T-cell (primary cell): ENCODE results near the gene ZCCHC9. TPM values are rescaled to one million over a fixed set of nuclear protein-coding genes. Genes with fewer than 3 reads are reported as not detected.
"Not testable (repeated sequence)": the region's sequence is repeated elsewhere in the genome, so short reads cannot be mapped to it uniquely, and the experiment has no call there.

Experiments
- ATAC-seq, 4 experiments: fragments of 200-7000 bp in 3 of 4; fragments of 150-1000 bp in 1 of 4; cut with Tn5 transposase; replicated peaks in 1 of 4; 1 replicate in 3 of 4; 2 replicates in 1 of 4; pipeline ENCODE4 v1.10.0; 2021; ENCODE audit warnings: moderate library complexity in 3 of 4, mild to moderate bottlenecking in 2 of 4, moderate number of reproducible peaks in 1 of 4
- CTCF ChIA-PET, 2 donors: fragments of 300-600 bp; sonication (Branson Sonifier 250); formaldehyde crosslinking; loops; one replicate each; lab custom pipeline; 2022; ENCODE audit warnings: antibody characterized with exemption in 2 of 2; lab: Charles Lee
- POLR2A ChIA-PET, 2 donors: fragments of 300-600 bp; sonication (Branson Sonifier 250); formaldehyde crosslinking; loops; one replicate each; lab custom pipeline; 2022; ENCODE audit warnings: antibody characterized with exemption in 2 of 2; lab: Charles Lee
- DNase-seq, 35 experiments: peaks; one replicate each; pipeline versions ENCODE4 v3.0.0 to v3.0.0-alpha.2; 2013 to 2023
- H3K27ac ChIP-seq: one replicate; pipeline ENCODE4 v1.5.1; 2013; ENCODE audit warnings: low read length
- H3K27me3 ChIP-seq, 2 experiments: replicated peaks in 1 of 2; 1 replicate in 1 of 2; 2 replicates in 1 of 2; pipeline versions ENCODE4 v1.6.1 to v1.7.0; 2013; ENCODE audit warnings: low read length in 1 of 2, mixed read lengths in 1 of 2; ENCODE audit not compliant: control insufficient read depth in 2 of 2, insufficient read depth in 2 of 2; ENCODE audit errors: extremely low read depth in 1 of 2
- H3K36me3 ChIP-seq, 2 donors: 1 replicate in 1 of 2; 2 replicates in 1 of 2; pipeline versions ENCODE4 v1.6.1 to v1.7.0; 2013; ENCODE audit warnings: low read length in 1 of 2; ENCODE audit not compliant: control insufficient read depth in 2 of 2, insufficient read depth in 1 of 2; ENCODE audit errors: extremely low read depth in 1 of 2
- H3K4me1 ChIP-seq, 2 experiments: 1 replicate in 1 of 2; 2 replicates in 1 of 2; pipeline versions ENCODE4 v1.6.1 to v1.7.0; 2013; ENCODE audit warnings: low read length in 2 of 2, mixed read lengths in 1 of 2; ENCODE audit not compliant: insufficient read depth in 2 of 2, control insufficient read depth in 1 of 2; ENCODE audit errors: extremely low read depth in 1 of 2
- H3K4me3 ChIP-seq, 2 donors: 1 replicate in 1 of 2; 2 replicates in 1 of 2; pipeline versions ENCODE4 v1.5.1 to v1.7.0; 2013; ENCODE audit warnings: mild to moderate bottlenecking in 2 of 2, low read length in 1 of 2, moderate library complexity in 1 of 2; ENCODE audit not compliant: control insufficient read depth in 1 of 2; ENCODE audit errors: extremely low read depth in 1 of 2
- H3K9me3 ChIP-seq: 2 replicates; pipeline ENCODE4 v1.7.0; 2013
- H3K27ac Mint-ChIP-seq, 2 donors: one replicate each; pipeline ENCODE4 v1.8.0; 2020 to 2021; ENCODE audit warnings: mild to moderate bottlenecking in 2 of 2, mixed read lengths in 2 of 2
- H3K27me3 Mint-ChIP-seq, 2 donors: one replicate each; pipeline ENCODE4 v1.8.0; 2021 to 2022; ENCODE audit warnings: mixed read lengths in 2 of 2
- H3K36me3 Mint-ChIP-seq: one replicate; pipeline ENCODE4 v1.8.0; 2021; ENCODE audit warnings: mixed read lengths
- H3K4me1 Mint-ChIP-seq, 3 donors: one replicate each; pipeline ENCODE4 v1.8.0; 2020 to 2022; ENCODE audit warnings: mixed read lengths in 3 of 3, mild to moderate bottlenecking in 1 of 3
- H3K4me3 Mint-ChIP-seq, 3 donors: one replicate each; pipeline ENCODE4 v1.8.0; 2020 to 2022; ENCODE audit warnings: mild to moderate bottlenecking in 3 of 3, mixed read lengths in 3 of 3, moderate library complexity in 3 of 3
- H3K9me3 Mint-ChIP-seq, 3 donors: one replicate each; pipeline ENCODE4 v1.8.0; 2020 to 2022; ENCODE audit warnings: mixed read lengths in 3 of 3
- WGBS: methylation state at CpG from one replicate; pipeline ENCODE4 v1.1.5; 2013; ENCODE audit warnings: missing lambda C conversion rate; ENCODE audit not compliant: insufficient coverage; 5-methylcytosine and 5-hydroxymethylcytosine counted together
- total RNA-seq, 35 experiments: library from RNA in 6 of 35; stranded (reverse) in 6 of 35; fragments of 120-200 nt in 1 of 35; gene quantifications; one replicate each; pipeline versions ENCODE4 v1.2.1 to v1.2.4 and lab custom pipeline; 2013 to 2026

ZCCHC9 gene
- total RNA-seq, 5 donors from 2014 or later (not counting 1 experiment from before 2014, with no cell fraction given) = 15.9 to 25.7 (median 22.3) TPM

DNA sequence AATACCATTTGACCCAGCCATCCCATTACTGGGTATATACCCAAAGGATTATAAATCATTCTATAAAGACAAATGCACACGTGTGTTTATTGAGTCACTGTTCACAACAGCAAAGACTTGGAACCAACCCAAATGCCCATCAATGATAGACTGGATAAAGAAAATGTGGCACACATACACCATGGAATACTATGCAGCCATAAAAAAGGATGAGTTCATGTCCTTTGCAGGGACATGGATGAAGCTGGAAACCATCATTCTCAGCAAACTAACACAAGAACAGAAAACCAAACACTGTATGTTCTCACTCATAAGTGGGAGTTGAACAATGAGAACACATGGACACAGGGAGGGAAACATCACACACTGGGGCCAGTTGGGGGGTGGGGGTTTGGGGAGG is 38.6 kb upstream of the ZCCHC9 start:
- H3K4me1 ChIP-seq, H3K4me3 Mint-ChIP-seq, DNase-seq, H3K27me3 Mint-ChIP-seq, CTCF ChIA-PET, H3K27ac ChIP-seq, POLR2A ChIA-PET, H3K9me3 ChIP-seq, H3K27ac Mint-ChIP-seq, H3K4me3 ChIP-seq, ATAC-seq, H3K27me3 ChIP-seq, H3K36me3 ChIP-seq: not testable (repeated sequence)
- H3K4me1 Mint-ChIP-seq = peaks cover 0 to 16% (median 0%) of the 10 kb centered on the region in 3 donors
- H3K9me3 Mint-ChIP-seq = peaks cover 12 to 37% (median 20%) of the 10 kb centered on the region in 3 donors
- H3K36me3 Mint-ChIP-seq = peaks cover 72% of the 10 kb centered on the region
- no CpG with 5 or more reads among the region's 1 CpG for WGBS

DNA sequence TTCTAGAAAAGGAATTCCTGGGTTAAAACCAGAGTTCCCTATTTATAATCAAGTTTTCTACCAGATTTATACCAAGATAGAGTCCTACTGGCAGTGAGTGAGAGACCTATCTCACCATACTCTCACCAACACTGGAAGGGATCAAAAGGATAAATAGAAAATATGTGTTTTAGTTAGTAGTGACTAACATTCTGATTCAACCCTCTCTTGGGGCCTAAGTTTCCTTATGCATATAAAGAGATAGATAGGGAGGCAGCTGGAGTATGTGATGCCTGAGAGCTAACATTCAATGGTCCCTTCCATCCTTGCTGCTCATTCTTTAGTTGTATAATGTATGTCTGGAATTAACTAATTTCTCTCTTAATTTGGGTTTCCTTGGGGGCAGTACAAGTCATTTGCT is 36.3 kb upstream of the ZCCHC9 start:
- Histone ChIP-seq H3K36me3 (no peaks in the 10 kb centered on the region), H3K4me1 (no peaks in the 10 kb centered on the region), H3K4me3 (no peak overlapping the region), H3K9me3 (peaks cover 5% of the 10 kb centered on the region), H3K27me3 (no peaks in the 10 kb centered on the region), H3K27ac (no peak overlapping the region)
- no peak overlapping the region for H3K4me3 Mint-ChIP-seq
- CTCF ChIA-PET = no interaction called here
- peaks cover 58% of the 10 kb centered on the region for H3K36me3 Mint-ChIP-seq
- ATAC-seq (no peak), DNase-seq (no peak)
- H3K27ac Mint-ChIP-seq = no peak overlapping the region
- H3K27me3 Mint-ChIP-seq = no peaks in the 10 kb centered on the region
- POLR2A ChIA-PET = no interaction called here
- peaks cover 4 to 16% (median 9%) of the 10 kb centered on the region in 3 donors for H3K4me1 Mint-ChIP-seq
- H3K9me3 Mint-ChIP-seq = peaks cover 7 to 32% (median 15%) of the 10 kb centered on the region in 3 donors

DNA sequence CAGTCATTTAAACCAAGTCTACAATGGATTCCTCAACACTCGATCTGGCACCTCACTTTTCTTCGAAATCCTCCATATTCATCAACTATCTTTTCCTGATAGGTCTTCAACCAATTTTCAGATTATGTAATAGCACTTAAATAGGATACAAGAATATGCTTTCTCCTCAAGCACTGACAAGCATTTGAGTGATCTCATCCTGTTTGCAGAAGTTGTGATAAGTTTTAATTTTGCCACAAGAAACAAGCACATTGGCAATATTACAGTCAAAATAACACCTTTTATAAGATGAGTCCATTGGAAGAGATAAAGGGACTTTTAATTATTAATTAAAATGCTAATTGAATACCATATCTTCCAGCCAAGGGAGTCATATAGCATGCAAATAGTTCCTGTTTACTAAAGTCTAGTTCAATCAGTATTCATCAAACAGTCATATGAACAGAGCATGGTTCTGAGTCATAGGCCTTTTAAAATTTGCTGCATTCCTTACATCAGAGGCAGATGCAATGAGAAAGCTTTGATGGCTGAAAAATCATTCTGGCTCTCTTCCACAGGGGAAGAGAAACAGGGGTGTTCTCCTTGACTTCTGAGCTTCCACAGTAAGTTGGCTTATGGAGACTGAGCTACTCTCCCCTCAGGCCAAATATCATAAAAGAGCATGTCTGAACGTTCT is 32.7 kb upstream of the ZCCHC9 start:
- no peak overlapping the region for H3K27ac Mint-ChIP-seq
- WGBS = 88% methylated on average over 1 of the region's 3 CpGs

DNA sequence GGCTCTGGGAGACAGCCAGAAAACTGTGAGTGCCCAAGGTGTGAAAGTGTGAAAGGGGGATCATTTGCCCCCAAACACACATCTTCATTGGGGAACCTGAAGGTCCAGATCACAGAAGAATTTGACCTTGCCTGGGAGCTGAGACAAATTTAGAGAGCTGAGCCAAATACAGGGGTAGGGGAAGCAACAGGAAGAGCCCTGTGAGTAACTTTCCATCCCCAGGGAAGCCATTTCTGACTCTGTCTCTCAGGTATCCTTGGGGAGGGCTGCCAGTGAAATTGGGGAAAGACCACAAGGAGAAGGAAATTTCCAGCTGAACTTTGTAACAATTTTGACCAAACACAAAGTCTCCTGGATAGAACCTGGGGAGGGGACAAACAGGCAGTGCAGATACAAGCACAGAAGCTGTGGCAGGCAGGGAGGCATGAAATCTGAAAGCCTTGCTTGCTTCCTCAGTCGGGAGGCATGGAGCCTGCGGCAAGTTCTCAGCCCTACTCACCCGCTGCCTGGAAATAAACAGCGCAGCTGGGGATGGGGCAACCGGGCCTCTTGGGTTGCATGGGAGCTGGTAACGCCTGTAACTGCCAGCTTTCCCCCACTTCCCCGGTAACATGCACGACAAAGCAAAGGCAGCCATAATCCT is 31.5 kb upstream of the ZCCHC9 start:
- Histone ChIP-seq H3K36me3 (no peaks in the 10 kb centered on the region), H3K27ac (no peak overlapping the region), H3K4me1 (no peaks in the 10 kb centered on the region), H3K9me3 (no peaks in the 10 kb centered on the region), H3K27me3 (no peaks in the 10 kb centered on the region), H3K4me3 (no peak overlapping the region)
- POLR2A ChIA-PET = no interaction called here
- 95% methylated on average over 7 of the region's 8 CpGs for WGBS
- Mint-ChIP-seq H3K36me3 (peaks cover 58% of the 10 kb centered on the region), H3K27ac (no peak overlapping the region), H3K4me3 (no peak overlapping the region), H3K9me3 (peaks cover 19 to 34% (median 21%) of the 10 kb centered on the region in 3 donors), H3K4me1 (peaks cover 8 to 36% (median 16%) of the 10 kb centered on the region in 3 donors), H3K27me3 (no peaks in the 10 kb centered on the region)
- DNase-seq = no peak
- ATAC-seq = no peak
- CTCF ChIA-PET = interaction anchor here in 1 of 2 donors (0.6 kb wide), 1 partner anchor 41 kb away, joined by 3 read pairs; no protein-coding TSS in a partner anchor

More for the DNA sequence above, 32.7 kb upstream of the ZCCHC9 start:
- Mint-ChIP-seq H3K36me3 (peaks cover 59% of the 10 kb centered on the region), H3K27me3 (no peaks in the 10 kb centered on the region), H3K9me3 (peaks cover 15 to 30% (median 17%) of the 10 kb centered on the region in 3 donors), H3K4me1 (peaks cover 8 to 31% (median 13%) of the 10 kb centered on the region in 3 donors), H3K4me3 (no peak overlapping the region)
- H3K27ac ChIP-seq = no peak overlapping the region
- no peak for DNase-seq
- H3K4me3 ChIP-seq = no peak overlapping the region
- CTCF ChIA-PET = no interaction called here
- no peak for ATAC-seq
- no peaks in the 10 kb centered on the region for H3K36me3 ChIP-seq
- H3K9me3 ChIP-seq = peaks cover 1% of the 10 kb centered on the region
- H3K27me3 ChIP-seq = no peaks in the 10 kb centered on the region
- no peaks in the 10 kb centered on the region for H3K4me1 ChIP-seq
- POLR2A ChIA-PET = interaction anchor here in 1 of 2 donors (0.5 kb wide), 1 partner anchor 1954 kb away, joined by 3 read pairs; no protein-coding TSS in a partner anchor

DNA sequence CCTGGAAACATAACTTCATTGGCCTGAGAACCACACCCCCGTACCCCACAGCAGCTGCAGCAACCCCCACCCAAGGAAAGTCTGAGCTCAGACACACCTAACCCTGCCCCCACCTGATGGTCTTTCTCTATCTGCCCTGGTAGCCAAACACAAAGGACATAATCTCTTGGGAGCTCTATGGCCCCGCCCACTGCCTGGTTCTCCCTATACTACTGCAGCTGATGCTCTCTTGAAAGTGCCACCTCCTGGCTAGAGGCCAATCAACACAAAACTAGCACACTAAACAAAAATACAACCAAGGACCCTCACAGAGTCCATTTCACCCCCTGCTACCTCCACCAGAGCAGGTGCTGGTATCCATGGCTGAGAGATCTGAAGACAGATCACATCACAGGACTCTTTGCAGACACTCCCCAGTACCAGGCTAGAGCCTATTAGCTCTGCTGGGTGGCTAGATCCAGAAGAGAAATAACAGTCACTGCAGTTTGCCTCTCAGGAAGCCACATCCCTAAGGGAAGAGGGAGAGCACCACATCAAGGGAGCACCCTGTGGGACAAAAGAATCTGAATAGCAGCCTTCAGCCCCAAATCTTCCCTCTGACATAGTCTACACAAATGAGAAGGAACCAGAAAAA is 30.9 kb upstream of the ZCCHC9 start:
- CTCF ChIA-PET = interaction anchor here in 1 of 2 donors (0.6 kb wide), 1 partner anchor 42 kb away, joined by 3 read pairs; no protein-coding TSS in a partner anchor
- DNase-seq, H3K27ac ChIP-seq, H3K4me1 ChIP-seq, H3K27ac Mint-ChIP-seq, H3K36me3 ChIP-seq, H3K4me3 ChIP-seq, H3K27me3 Mint-ChIP-seq, H3K27me3 ChIP-seq, H3K9me3 ChIP-seq, ATAC-seq, H3K4me3 Mint-ChIP-seq, POLR2A ChIA-PET: not testable (repeated sequence)
- H3K9me3 Mint-ChIP-seq = peaks cover 17 to 40% (median 23%) of the 10 kb centered on the region in 3 donors
- peaks cover 8 to 40% (median 16%) of the 10 kb centered on the region in 3 donors for H3K4me1 Mint-ChIP-seq
- 94% methylated on average over 2 of the region's 2 CpGs for WGBS
- H3K36me3 Mint-ChIP-seq = peaks cover 59% of the 10 kb centered on the region

DNA sequence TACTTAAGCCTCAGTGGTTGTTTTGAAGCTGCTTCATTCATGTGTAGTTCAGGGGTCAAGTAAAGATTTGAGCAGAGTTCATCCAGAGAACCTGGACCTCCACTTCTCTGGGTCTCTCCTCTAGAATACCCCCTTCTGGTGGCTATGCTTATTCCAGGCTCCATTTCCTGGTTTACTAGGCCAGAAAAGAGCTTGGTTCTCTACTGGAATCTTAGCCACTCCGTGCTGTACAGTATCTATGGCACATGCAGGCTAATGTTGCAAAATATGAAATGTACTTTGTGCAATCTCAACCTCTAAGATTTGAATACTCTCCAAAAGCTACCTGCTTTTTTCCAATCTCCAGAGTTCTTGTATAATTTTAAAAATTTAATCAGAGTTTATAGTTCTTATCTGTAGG is 17.4 kb upstream of the ZCCHC9 start:
- Mint-ChIP-seq H3K4me3 (no peak overlapping the region), H3K36me3 (peaks cover 34% of the 10 kb centered on the region), H3K4me1 (peaks cover 22 to 31% (median 22%) of the 10 kb centered on the region in 3 donors), H3K27ac (no peak overlapping the region), H3K9me3 (peaks cover 0 to 7% (median 0%) of the 10 kb centered on the region in 3 donors), H3K27me3 (no peaks in the 10 kb centered on the region)
- Histone ChIP-seq H3K4me1 (peaks cover 0 to 9% of the 10 kb centered on the region in 2 experiments), H3K27ac (no peak overlapping the region), H3K4me3 (no peak overlapping the region), H3K27me3 (no peaks in the 10 kb centered on the region), H3K9me3 (no peaks in the 10 kb centered on the region), H3K36me3 (peaks cover 0 to 3% of the 10 kb centered on the region in 2 donors)
- no CpG with 5 or more reads among the region's 1 CpG for WGBS
- DNase-seq (no peak), ATAC-seq (no peak)
- POLR2A ChIA-PET = interaction anchor here in 1 of 2 donors (0.5 kb wide), 1 partner anchor 979 kb away, joined by 3 read pairs; no protein-coding TSS in a partner anchor
- CTCF ChIA-PET = interaction anchor here in 1 of 2 donors (0.6 to 1.4 kb wide), 2 partner anchors 9 to 13 kb away, joined by 3 read pairs; no protein-coding TSS in a partner anchor
